ENCODE data around the gene PLA2G4A. TPM values are rescaled to one million over a fixed set of nuclear protein-coding genes. Genes with fewer than 3 reads are reported as not detected.
"Not testable (repeated sequence)": the region's sequence is repeated elsewhere in the genome, so short reads cannot be mapped to it uniquely, and the experiment has no call there.

Gene PLA2G4A
- total RNA-seq, 1 experiment from 2014 or later: 20.7 TPM

DNA sequence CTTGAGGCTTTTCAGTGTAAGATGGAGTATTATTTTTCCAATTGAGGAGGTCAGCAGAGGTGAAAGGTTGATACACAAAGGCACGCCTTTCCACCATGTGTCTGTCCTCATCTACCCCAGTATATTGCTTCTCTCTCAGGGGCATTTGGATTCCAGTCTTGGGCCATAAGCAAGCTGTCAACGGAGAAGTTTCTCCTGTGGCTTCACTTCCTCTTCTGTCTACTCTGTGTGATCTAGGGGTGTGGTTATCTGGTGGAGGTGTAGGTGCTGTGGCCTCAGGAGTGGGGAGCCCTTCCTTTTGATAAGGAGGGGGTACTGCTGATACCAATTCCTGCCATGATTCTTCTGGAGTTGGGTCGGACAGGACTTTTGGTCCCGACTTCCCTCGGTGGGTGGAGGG is 92.6 kb downstream of the PLA2G4A start:
- DNase-seq (ENCODE audit: low read depth): not testable (repeated sequence)

DNA sequence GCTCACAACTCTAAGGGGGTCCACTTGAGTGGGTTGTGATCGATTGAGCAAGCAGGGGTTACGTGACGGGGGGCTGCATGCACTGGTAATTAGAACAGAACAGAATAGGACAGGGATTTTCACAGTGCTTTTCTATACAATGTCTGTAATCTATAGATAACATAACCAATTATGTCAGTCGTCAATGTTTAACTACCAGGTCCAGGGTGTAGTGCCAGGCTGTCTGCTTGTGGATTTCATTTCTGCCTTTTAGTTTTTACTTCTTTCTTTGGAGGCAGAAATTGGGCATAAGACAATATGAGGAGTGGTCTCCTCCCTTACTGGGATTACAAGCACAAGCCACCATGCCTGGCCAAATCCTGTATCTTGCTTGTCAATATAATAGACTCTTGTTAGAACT is 94.1 kb downstream of the PLA2G4A start:
- DNase-seq (ENCODE audit: low read depth): not testable (repeated sequence)

DNA sequence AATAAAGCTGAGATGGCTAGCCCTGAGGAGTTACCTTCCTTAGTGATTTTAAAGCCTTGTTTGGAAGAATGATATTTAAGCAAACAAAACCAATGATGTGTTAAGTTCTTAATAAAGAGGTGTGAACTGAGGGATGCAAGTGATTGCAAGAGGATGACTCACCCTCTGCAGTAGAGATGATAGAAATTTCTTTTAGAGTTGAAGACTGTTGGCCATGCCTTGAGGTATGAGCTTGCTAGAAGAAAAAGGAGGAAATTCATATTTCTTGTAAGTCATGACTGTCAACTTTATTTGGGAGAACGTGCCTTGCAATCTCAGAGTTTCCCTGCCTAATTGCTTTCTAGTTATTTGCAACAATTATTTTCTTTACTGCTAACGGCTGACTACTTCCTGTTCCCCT is 94.7 kb downstream of the PLA2G4A start:
- no peak for DNase-seq (ENCODE audit: low read depth)

DNA sequence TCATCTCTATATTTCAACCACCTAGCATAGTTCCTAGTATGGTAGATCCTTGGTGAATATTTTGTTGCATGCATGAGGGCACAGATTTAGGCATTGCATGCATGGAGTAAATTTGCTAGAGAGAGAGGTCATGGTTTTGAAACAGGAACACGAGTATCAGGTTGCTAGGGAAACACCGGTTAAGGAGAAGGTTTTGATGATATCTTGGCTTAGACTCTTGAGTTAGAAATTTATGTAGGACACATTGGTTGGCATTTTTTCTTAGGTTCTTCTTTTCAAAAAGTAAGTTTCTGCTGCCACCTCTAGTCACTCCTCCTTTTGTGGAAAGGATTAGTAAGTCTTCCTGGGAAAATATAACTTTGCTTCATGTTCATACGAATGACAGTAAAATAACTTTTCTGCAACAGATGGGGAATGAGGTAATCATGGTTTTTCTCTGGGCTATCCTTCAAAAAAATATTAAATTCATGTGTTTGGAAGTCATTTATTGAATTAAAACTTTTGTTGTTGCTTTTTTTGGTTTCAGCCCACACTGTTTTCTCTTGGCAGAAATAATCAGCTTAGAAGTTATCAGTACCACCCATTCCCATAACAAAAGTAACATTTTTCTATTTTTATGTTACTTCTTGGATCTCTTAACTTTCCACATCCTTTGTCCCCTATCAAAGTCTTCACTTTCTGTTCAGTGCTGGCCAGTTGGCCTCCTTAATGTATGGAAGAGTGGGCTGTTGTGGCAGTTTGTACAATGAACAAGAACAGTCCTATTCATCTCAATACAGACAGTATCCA is 97.3 kb downstream of the PLA2G4A start:
- DNase-seq (ENCODE audit: low read depth): no peak

DNA sequence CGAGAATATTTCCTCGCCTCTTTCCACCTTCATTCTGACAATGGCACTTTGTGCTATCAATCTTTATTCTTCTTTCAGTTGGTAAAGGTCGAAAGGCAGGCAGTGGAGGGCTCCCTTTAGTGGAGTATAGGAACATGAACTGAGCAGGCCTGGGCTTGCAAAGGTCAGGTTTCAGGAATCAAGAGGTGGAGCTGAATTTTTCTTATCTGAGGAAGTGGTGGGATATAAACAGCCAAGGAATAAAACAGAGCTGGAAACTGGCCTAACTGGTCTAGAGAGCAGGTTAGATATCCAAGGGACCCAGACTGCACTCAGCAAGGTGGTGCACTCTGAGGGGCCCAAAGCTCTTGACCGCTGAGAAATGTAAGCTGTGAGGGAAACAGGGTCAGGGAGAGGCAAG is 99.1 kb downstream of the PLA2G4A start:
- no peak for DNase-seq (ENCODE audit: low read depth)

DNA sequence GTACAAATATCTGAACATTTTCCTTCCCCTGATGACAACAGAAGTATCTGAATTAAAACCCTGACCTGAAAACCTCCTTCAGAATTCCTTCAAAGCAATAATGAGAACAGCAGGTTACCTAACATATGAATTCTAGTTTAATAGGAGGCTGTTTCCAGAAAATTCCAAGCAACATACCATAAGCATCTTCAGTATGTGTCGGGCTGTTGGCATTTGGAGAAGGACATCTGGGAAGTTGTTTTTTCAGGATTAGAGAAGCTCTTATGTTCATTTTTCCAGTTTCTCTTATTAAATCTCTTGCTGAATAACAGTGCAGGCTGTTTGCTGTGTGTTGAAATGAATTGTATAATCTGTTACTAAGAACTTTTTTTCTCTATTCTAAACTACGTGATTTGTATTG is 101.5 kb downstream of the PLA2G4A start:
- DNase-seq (ENCODE audit: low read depth): no peak

DNA sequence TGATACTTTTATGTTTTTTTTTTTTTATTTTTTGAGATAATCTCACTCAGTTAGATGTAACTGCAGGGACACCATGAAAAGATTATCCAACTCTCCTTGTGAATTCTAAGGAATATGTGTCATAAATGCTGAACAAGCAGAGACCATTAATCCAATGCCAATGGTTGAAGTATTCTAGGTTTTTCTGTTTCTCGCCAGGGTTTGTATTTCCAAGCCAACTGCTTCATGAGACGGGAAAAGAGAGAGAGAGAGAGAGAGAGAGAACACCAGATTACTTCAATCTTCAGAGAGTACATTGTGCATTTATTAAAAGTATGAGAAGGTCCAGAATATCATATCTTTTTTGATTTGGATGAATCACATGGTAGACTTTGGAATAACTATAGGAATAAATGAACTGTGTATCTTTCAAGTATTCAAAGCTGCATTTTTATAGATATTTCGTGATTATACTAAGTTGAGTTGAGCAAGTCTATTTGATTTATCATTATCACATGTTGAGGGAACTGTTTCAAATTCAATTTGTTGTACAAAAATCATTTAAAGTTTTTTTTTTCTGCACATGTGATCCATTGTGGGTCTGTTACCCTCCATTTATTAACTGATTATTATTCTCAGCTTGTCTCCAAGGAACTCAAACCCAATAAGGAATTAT is 108.4 kb downstream of the PLA2G4A start:
- no peak for DNase-seq (ENCODE audit: low read depth)

DNA sequence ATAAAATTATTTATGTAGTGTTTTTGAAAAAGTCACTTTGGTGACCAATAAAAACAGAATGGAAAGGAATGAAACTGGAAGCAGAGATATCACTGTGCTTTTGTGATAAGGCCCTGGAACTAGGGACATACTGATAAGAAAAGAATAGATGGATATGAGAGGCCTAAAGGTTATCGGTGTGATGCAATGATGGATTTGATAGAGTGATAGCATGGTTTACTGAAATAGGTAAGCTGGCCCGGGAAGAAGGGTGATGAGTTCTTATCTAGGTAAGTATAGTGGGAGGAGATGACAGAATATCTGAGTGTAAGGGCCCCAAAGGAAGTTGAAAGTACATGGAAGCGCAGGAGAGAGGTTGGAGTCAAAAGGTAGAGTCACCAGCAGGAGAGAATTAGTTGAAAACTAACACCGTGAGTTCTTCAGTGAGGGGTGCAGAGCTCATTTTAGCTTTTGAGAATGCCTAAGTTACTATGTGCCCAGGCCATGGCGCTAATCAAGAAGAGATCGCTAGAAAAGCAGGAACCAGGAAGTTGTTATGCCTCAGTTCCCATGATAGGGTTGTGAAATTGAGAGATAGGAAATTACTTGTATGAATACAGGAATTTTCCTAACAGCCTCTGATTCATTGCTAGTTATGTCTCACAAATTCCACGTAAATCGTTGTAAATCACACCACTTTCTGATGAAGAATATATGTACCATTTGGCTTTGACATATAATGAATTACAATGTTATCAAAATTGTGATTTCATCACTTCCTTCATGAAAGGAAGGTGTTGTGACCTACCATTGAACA is 115.3 kb downstream of the PLA2G4A start:
- DNase-seq (ENCODE audit: low read depth): no peak

DNA sequence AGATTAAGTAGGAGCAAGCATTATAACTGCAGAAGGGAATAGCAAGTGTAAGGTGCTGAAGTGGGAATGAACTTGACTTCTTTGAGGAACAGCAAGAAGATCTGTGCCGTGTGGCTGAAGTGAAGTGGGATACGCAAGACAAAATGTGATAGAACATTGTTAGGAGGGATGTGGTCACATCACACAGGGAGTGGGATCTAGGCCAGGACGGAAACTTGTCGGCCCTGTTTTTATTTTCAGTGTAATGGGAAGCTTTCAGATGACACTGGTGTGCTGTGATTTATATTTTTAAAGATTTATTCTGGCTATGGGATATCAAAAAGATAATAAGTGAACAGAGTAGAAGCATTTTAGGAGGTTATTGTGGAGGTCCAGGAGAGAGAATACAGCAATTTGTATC is 116.4 kb downstream of the PLA2G4A start:
- no peak for DNase-seq (ENCODE audit: low read depth)

DNA sequence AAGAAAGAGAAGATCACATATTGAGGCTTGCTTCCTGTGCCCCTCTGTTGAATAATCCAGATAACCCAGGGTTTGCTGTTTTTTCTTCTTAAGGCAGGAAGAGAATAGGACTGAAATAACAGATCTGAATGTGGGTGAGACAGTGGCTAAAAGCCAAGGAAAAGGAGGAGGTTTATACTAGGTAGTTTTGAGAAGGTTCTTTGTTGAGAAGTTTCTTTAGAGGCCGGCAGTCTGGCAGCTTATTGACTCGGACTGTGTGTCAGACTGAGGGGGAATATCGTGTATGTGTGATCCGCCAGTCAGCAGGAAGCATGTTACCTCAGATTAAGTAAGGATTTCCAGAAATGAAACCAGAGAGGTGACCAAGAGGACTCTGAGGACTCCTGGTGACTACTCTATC is 119.8 kb downstream of the PLA2G4A start:
- DNase-seq (ENCODE audit: low read depth): peak; percentile 28

DNA sequence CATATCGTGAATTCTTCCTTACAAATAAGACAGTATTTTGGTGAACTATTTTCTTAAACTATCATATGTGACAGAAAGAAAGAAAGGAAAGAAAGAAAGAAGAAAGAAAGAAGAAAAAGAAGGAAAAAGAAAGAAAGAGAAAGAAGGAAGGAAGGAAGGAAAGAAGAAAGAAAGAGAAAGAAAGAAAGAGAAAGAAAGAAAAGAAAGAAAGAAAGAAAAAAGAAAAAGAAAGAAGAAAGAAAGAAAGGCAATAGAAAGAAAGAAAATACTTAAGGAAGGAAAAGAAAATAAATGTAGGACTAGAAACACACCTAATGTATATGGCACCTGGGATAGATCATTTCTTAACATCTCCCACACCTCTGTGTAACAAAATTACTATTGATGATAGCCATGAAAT is 120.4 kb downstream of the PLA2G4A start:
- no peak for DNase-seq (ENCODE audit: low read depth)

DNA sequence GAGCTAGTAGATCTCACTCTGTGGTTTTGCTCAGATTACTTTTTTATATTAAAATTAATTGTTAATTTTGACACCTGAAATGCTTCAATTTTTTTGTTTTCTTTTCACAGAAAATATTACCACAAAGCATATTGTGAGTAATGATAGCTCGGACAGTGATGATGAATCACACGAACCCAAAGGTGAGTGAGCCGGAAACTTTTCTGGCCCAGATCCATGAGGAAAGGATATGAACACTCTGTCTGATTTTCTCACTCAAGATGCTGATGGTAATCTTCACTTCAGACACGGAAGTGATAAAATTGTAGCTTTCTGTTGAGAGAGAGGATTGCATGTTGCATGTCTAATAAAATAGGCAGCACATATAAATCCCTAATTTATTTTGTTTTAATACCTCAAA is 121.8 kb downstream of the PLA2G4A start:
- DNase-seq (ENCODE audit: low read depth): peak; percentile 88

DNA sequence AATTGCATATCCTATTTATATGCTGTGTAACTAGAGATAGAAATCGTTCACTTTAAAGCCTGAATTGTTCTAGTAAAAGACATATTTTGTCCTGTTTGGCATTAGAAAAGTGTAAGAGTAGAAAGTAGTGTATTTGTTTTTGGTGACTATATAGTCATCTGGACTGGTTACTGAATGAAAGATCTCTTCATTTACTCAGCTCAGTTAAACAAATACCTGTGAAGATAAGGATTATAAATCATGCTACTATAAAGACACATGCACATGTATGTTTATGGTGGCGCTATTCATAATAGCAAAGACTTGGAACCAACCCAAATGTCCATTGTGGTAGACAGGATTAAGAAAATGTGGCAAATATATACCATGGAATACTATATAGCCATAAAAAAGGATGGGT is 125.1 kb downstream of the PLA2G4A start:
- no peak for DNase-seq (ENCODE audit: low read depth)

DNA sequence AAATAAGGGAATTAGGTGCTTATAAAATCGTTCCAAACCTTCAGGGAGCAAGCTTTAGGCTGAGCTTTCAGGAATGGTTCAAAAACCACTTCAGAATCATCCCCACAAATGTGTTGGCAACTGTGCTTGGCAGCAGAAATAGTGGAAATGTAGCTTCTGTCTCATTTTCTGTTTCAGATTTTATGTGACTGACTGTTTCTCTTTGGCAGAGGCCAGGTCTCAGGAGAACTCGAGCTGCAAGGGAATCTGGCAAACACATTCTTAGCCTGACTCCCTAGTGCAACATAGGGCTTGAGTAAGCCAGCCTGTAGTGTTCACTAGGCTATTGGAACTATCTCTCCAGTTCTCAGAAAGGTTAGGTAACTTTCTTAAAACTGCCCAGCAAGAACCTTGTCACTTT is 128.6 kb downstream of the PLA2G4A start:
- no peak for DNase-seq (ENCODE audit: low read depth)

DNA sequence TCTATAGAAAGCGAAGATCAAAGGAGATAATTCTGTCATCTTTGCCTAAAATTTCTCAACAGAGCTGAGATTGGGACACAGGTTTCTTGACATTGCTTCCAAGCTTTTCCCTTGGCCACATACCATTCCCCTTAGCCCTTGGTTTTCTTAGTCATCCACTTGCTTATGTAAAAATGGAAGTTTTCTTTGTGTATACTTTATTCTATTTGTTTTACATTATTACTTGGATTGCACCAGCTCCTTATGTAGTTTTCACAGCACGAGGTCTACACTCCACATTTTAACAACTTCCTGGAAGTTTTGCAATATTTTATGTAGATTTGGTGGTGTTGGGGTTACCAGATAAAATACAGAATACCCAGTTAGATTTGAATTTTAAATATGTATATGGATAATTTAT is 129.8 kb downstream of the PLA2G4A start:
- peak; percentile 32 for DNase-seq (ENCODE audit: low read depth)

DNA sequence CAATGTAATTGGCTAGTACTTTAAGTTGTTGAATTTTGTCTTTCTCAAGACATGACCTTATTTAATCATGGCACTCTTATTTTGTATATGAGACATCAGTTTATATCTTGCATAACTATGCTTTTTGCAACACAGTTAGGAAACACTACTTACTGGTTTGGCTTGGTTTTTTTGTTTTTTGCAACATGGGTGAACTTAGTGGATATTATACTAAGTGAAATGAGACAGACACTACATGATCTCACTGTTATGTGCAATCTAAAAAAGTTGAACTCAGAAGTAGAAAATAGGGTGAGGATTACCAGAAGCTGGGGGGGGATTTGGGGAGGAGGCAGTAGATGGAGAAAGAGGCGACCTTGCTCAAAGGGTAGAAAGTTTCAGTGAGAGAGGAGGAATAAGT is 132.1 kb downstream of the PLA2G4A start:
- no peak for DNase-seq (ENCODE audit: low read depth)

DNA sequence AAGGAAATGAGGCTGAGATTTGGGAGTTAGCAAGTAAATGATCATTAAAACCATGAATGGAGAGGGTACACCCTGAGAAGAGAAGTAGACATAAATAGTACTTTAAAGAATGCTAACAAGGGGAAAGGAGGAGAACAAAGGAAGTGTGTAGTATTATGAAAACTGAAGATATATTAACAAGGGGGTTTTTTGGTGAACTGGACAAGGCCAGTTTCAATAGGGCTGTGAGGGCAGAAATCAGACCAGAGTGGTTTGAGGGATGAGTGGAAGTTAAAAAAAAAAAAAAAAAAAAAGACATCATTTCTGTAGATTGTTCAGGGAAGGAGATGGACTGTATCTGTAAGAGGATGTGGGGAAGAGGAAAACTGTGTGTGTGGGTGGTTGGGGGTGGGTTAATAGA is 137.1 kb downstream of the PLA2G4A start:
- DNase-seq (ENCODE audit: low read depth): no peak

DNA sequence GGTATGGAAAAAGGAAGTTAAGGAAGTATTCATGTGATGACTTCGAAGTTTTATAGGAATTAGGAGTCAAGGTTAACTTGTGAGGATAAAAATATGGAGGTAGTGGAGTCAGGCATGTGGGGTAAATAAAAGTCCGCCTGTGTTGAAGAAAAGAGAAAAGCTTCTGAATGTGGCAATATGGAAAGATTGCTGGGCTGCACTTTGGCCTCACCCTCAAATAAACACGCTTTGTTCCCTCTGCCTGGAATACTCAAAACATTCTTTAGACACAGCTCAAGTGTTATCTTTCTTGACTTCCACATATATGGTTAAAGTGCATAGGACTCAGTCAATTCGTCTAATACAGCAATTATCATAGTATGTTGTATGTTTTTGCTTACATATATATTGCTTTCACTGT is 137.7 kb downstream of the PLA2G4A start:
- no peak for DNase-seq (ENCODE audit: low read depth)

DNA sequence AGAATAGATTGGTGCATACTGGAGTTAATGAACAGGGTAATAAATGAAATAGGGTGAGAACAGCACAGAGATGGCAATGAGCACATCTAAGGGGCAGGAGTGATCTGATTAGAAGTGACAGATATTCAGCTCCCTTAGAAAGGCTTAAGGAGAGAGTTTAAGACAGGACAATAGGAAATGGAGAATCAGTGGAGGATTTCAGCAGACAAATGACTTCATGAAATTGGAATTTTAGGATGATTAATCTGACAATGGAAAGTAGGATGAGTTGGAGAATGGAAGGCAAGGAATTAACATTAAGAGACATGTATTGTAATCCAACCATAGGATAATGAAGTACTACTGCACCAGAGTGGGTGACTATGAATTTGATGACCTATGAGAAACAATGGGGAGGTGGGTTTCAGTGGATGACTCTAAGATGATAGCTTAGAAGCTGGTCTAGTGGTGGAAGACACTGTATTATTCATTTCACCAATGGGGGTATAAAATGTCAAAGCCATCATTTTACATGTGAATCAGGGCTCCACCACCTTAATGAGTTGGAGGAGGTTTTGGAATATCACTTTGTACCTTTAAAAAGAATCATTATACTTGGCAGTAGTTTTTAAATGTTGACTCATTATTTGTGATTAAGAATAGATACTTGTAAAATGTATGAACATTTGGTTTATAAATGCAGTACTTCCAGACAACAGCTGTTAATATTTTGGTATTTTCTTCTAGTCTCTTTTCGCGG is 139.1 kb downstream of the PLA2G4A start:
- DNase-seq (ENCODE audit: low read depth): no peak

DNA sequence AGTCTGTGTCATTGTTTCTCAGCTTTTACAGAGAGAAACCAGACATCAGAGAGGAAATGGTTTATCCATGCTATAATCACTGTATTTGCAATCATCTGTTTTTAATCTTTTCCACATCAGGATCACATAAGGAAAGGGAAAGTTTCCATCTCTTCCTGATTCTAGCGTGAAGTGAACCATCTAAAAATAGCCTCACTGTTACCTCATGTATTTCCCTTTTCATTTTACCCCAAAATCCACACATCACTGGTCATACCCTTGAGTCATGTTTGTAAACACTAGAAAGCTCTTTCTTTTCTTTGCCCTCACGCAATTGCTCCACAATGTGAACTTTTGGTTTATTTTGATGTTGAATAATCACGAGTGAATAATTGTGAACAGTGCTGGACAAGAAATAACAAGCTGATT is 146.0 kb downstream of the PLA2G4A start:
- peak; percentile 79 for DNase-seq (ENCODE audit: low read depth)

DNA sequence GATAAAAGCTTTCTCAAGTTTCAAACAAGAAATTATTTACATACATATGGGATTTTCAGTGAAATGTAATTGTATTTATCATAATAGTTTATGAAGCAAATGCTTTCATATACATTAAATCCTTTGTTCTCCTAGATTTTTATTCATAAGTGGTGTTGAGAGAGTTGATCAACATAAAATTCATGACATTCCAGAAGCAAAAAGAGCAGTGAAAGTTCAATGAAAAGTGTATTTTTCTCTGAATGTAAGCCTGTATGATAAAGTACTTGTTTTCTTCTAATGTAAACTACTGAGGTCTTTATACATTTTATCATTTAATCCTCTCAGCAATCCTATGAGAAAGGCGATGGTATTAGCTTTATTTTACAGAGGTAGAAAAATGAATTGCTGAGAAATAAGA is 146.5 kb downstream of the PLA2G4A start:
- no peak for DNase-seq (ENCODE audit: low read depth)

DNA sequence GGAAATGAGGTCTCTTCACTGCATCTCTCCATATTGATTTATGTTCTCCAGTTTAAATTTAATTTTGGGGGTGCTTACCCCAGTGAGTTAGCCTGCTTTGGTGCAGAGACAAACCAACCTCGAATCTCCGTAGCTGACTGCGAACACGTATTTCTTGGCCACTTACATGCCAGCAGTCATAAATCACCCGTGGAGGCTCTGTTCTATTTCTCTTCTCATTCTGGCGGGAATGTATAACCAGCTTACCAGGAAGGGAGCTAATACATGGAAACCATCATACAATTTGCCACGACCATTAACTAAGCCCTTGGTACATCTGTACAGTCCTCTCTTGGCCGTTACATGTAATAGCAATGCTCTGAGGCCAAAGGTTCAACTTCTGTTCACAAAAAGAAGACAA is 148.0 kb downstream of the PLA2G4A start:
- no peak for DNase-seq (ENCODE audit: low read depth)
